ENCODE measurements around the gene SETD4. TPM values are rescaled to one million over a fixed set of nuclear protein-coding genes. Genes with fewer than 3 reads are reported as not detected.

Gene SETD4
- total and polyA plus RNA-seq, 2 donors (not counting 3 experiments of a cell fraction or from before 2014, with no cell fraction given) = 13.0 to 25.1 TPM

GRCh38 chr21:36103434-36103833 lies 43.1 kb upstream of the SETD4 start:
- no peaks in the 10 kb centered on the region for H3K4me1 ChIP-seq (ENCODE audit: control insufficient read depth, extremely low read depth, insufficient read depth, low read length)
- no peak overlapping the region for H3K4me3 ChIP-seq (replicated peaks in 1 of 3; ENCODE audit: insufficient read depth in 1 of 3, low read depth in 1 of 3, low read length in 3 of 3)
- H3K9me1 ChIP-seq (replicated peaks; ENCODE audit: control insufficient read depth, extremely low read depth, insufficient read depth, low read length) = no peaks in the 10 kb centered on the region
- POLR2A ChIA-PET = no interaction called here
- peak; percentile 28 for TF ChIP-seq EZH2 (IDR thresholded peaks at IDR 0.05; ENCODE audit: borderline replicate concordance, low read depth, low read length, severe bottlenecking)
- no peak for TF ChIP-seq CTCF (IDR thresholded peaks at IDR 0.05; ENCODE audit: extremely low read depth in 1 of 2, insufficient read depth in 1 of 2, low read depth in 1 of 2, low read length in 2 of 2)
- TF ChIP-seq FOS (IDR thresholded peaks at IDR 0.05; ENCODE audit: borderline replicate concordance, insufficient read depth, low read length) = no peak
- H2AFZ ChIP-seq (ENCODE audit: low read depth, low read length) = no peak overlapping the region
- H4K20me1 ChIP-seq (replicated peaks; ENCODE audit: control insufficient read depth, extremely low read depth, insufficient read depth, low read length) = no peaks in the 10 kb centered on the region
- FAIRE-seq (no peak), DNase-seq (ENCODE audit: low read depth, low spot score) (no peak)
- H3K4me2 ChIP-seq (ENCODE audit: insufficient read depth, low read length) = no peak overlapping the region
- no peaks in the 10 kb centered on the region for H3K9me3 ChIP-seq (replicated peaks; ENCODE audit: control insufficient read depth, insufficient read depth, low read length)
- dilution Hi-C loops (cut with MboI; ENCODE audit: extremely low pct_ligation_motif_present, low sequenced_read_pairs) (no loop called here), intact Hi-C loops (cut with micrococcal nuclease) (no loop called here)
- no peak overlapping the region for H3K27ac ChIP-seq (ENCODE audit: insufficient read depth, low read depth, low read length)
- peaks cover 38 to 43% of the 10 kb centered on the region in 2 experiments for H3K27me3 ChIP-seq (ENCODE audit: control insufficient read depth in 2 of 2, insufficient read depth in 2 of 2, low read length in 2 of 2)
- CTCF ChIA-PET = interaction anchor here (0.9 to 1.4 kb wide), 2 partner anchors 34 to 51 kb away, joined by 3 to 4 read pairs; partner anchors contain the start of gene CBR1
- no TSS peak for BruUV-seq (replicated peaks)
- H3K36me3 ChIP-seq (ENCODE audit: control insufficient read depth in 2 of 2, extremely low read depth in 1 of 2, insufficient read depth in 2 of 2, low read length in 2 of 2) = no peaks in the 10 kb centered on the region
- H3K9ac ChIP-seq (replicated peaks; ENCODE audit: extremely low read depth, insufficient read depth, low read length) = no peak overlapping the region
- H3K79me2 ChIP-seq (ENCODE audit: control insufficient read depth, insufficient read depth, low read length) = no peaks in the 10 kb centered on the region

- H3K27ac ChIP-seq (ENCODE audit: insufficient read depth, low read depth, low read length) = no peak overlapping the region
- no peaks in the 10 kb centered on the region for H3K79me2 ChIP-seq (ENCODE audit: control insufficient read depth, insufficient read depth, low read length)
- no peak overlapping the region for H3K4me2 ChIP-seq (ENCODE audit: insufficient read depth, low read length)
- no TSS peak for BruUV-seq (replicated peaks)
- H3K4me1 ChIP-seq (ENCODE audit: control insufficient read depth, extremely low read depth, insufficient read depth, low read length) = peaks cover 3% of the 10 kb centered on the region
- POLR2A ChIA-PET = no interaction called here
- intact Hi-C loops (cut with micrococcal nuclease) (no loop called here), dilution Hi-C loops (cut with MboI; ENCODE audit: extremely low pct_ligation_motif_present, low sequenced_read_pairs) (no loop called here)
- no peak overlapping the region for H3K4me3 ChIP-seq (replicated peaks in 1 of 3; ENCODE audit: insufficient read depth in 1 of 3, low read depth in 1 of 3, low read length in 3 of 3)
- CTCF ChIA-PET = interaction anchor here (1.5 kb wide), 2 partner anchors 10 to 15 kb away, joined by 3 to 4 read pairs; no protein-coding TSS in a partner anchor
- no peak overlapping the region for H2AFZ ChIP-seq (ENCODE audit: low read depth, low read length)
- H3K27me3 ChIP-seq (ENCODE audit: control insufficient read depth in 2 of 2, insufficient read depth in 2 of 2, low read length in 2 of 2) = peaks cover 31 to 35% of the 10 kb centered on the region in 2 experiments
- no peak overlapping the region for H3K9ac ChIP-seq (replicated peaks; ENCODE audit: extremely low read depth, insufficient read depth, low read length)
- no peaks in the 10 kb centered on the region for H3K36me3 ChIP-seq (ENCODE audit: control insufficient read depth in 2 of 2, extremely low read depth in 1 of 2, insufficient read depth in 2 of 2, low read length in 2 of 2)
- no peaks in the 10 kb centered on the region for H4K20me1 ChIP-seq (replicated peaks; ENCODE audit: control insufficient read depth, extremely low read depth, insufficient read depth, low read length)
- no peak for TF ChIP-seq MAX (IDR thresholded peaks at IDR 0.05; ENCODE audit: insufficient read depth, insufficient read length)
- no peak for TF ChIP-seq POLR2A (IDR thresholded peaks at IDR 0.05; ENCODE audit: low read depth, low read length)
- TF ChIP-seq EZH2 (IDR thresholded peaks at IDR 0.05; ENCODE audit: borderline replicate concordance, low read depth, low read length, severe bottlenecking) = no peak
- no peak for TF ChIP-seq MYC (IDR thresholded peaks at IDR 0.05; ENCODE audit: low read depth, low read length)
- no peak for TF ChIP-seq CTCF (IDR thresholded peaks at IDR 0.05; ENCODE audit: extremely low read depth in 1 of 2, insufficient read depth in 1 of 2, low read depth in 1 of 2, low read length in 2 of 2)
- TF ChIP-seq JUN (IDR thresholded peaks at IDR 0.05; ENCODE audit: borderline replicate concordance, insufficient read depth, insufficient read length, low read depth) = no peak
- TF ChIP-seq POLR2AphosphoS5 (IDR thresholded peaks at IDR 0.05; ENCODE audit: insufficient read depth, low read depth, low read length) = no peak
- no peak for TF ChIP-seq FOS (IDR thresholded peaks at IDR 0.05; ENCODE audit: borderline replicate concordance, insufficient read depth, low read length)
- no peak for TF ChIP-seq GATA2 (IDR thresholded peaks at IDR 0.05; ENCODE audit: insufficient read depth, insufficient read length, low read depth, low read length)
- DNase-seq (ENCODE audit: low read depth, low spot score) = no peak
- no peaks in the 10 kb centered on the region for H3K9me3 ChIP-seq (replicated peaks; ENCODE audit: control insufficient read depth, insufficient read depth, low read length)
- FAIRE-seq = no peak
- no peaks in the 10 kb centered on the region for H3K9me1 ChIP-seq (replicated peaks; ENCODE audit: control insufficient read depth, extremely low read depth, insufficient read depth, low read length)
Measured at GRCh38 chr21:36100971-36101641, 40.8 kb upstream of the SETD4 start.

Data from endothelial cell of umbilical vein (primary cell).